ENCODE results near the gene SLC26A9.

Gene SLC26A9

GRCh38 chr1:205973377-205974232 is 30.3 kb upstream of the SLC26A9 start:
- no peak for DNase-seq (ENCODE audit: low read depth)

GRCh38 chr1:205972491-205973168 is 29.4 kb upstream of the SLC26A9 start:
- peak; percentile 42 for DNase-seq (ENCODE audit: low read depth)

- DNase-seq (ENCODE audit: low read depth) = peak; percentile 61
These were observed 28.8 kb upstream of the SLC26A9 start for GRCh38 chr1:205972081-205972480.

- no peak for DNase-seq (ENCODE audit: low read depth)
These were observed 27.8 kb upstream of the SLC26A9 start for GRCh38 chr1:205971082-205971481.

GRCh38 chr1:205970486-205970885 is 27.2 kb upstream of the SLC26A9 start:
- DNase-seq (ENCODE audit: low read depth) = peak; percentile 47

- no peak for DNase-seq (ENCODE audit: low read depth)
These were observed 26.0 kb upstream of the SLC26A9 start for GRCh38 chr1:205969229-205969628.

GRCh38 chr1:205967554-205968335 is 24.5 kb upstream of the SLC26A9 start:
- DNase-seq (ENCODE audit: low read depth) = peak; percentile 69

- no peak for DNase-seq (ENCODE audit: low read depth)
These were observed 22.0 kb upstream of the SLC26A9 start for GRCh38 chr1:205965036-205965884.

- peak; percentile 98 for DNase-seq (ENCODE audit: low read depth)
These were observed 20.3 kb upstream of the SLC26A9 start for GRCh38 chr1:205963352-205964155.

- peak; percentile 43 for DNase-seq (ENCODE audit: low read depth)
These were observed 19.6 kb upstream of the SLC26A9 start for GRCh38 chr1:205962821-205963221.

- no peak for DNase-seq (ENCODE audit: low read depth)
These were observed 18.9 kb upstream of the SLC26A9 start for GRCh38 chr1:205961991-205962820.

- no peak for DNase-seq (ENCODE audit: low read depth)
These were observed 18.1 kb upstream of the SLC26A9 start for GRCh38 chr1:205961405-205961804.

- no peak for DNase-seq (ENCODE audit: low read depth)
These were observed 16.5 kb upstream of the SLC26A9 start for GRCh38 chr1:205959789-205960188.

- DNase-seq (ENCODE audit: low read depth) = no peak
These were observed 12.2 kb upstream of the SLC26A9 start for GRCh38 chr1:205955499-205955898.

- no peak for DNase-seq (ENCODE audit: low read depth)
These were observed 11.7 kb upstream of the SLC26A9 start for GRCh38 chr1:205954819-205955404.

- DNase-seq (ENCODE audit: low read depth) = no peak
These were observed 8.5 kb upstream of the SLC26A9 start for GRCh38 chr1:205951746-205952145.

- DNase-seq (ENCODE audit: low read depth) = peak; percentile 70
These were observed 7.7 kb upstream of the SLC26A9 start for GRCh38 chr1:205950826-205951549.

- DNase-seq (ENCODE audit: low read depth) = peak; percentile 56
These were observed 7.0 kb upstream of the SLC26A9 start for GRCh38 chr1:205950280-205950679.

GRCh38 chr1:205949753-205950152 is 6.5 kb upstream of the SLC26A9 start:
- DNase-seq (ENCODE audit: low read depth) = no peak

All from ELR (cell line).